ENCODE results near the gene CCDC3.

The CCDC3 gene

DNA sequence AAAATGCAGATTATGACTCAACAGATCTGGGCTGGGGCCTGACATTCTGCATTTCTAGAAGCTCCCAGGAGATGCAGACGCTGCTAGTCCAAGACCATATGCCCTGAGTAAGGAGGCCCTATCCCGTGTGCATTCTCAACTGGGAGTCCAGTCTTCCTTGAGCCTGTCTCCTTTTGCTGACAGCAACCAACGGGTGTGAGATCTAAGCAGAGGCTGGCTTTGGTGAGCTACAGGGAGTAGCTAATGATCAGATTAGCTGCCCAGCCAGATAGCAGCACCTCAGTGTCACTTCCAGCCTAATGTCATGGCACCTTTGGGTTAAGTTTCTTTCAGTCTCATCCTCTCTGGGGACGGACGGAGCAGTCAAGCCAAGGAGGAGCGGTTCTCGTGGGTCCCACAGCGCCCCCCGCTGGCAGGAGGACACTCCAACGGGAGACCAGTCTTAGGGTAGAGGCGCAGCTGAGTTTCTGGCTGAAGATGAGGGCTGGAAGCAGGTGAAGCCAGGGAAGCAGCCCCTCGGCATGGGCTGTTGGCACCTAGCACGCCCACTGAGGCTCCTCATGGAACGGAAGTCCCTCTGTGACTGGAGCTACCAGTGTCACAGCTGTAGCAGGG lies 154.0 kb downstream of the CCDC3 start:
- Histone ChIP-seq H3K27ac (ENCODE audit: low read depth, low read length) (no peak overlapping the region), H3K27me3 (ENCODE audit: low read length) (no peaks in the 10 kb centered on the region), H3K9me3 (ENCODE audit: insufficient read depth, low read length) (no peaks in the 10 kb centered on the region), H2AFZ (ENCODE audit: low read depth, low read length, severe bottlenecking) (peak overlapping the region; percentile 47), H3F3A (ENCODE audit: insufficient read depth) (no peaks in the 10 kb centered on the region), H3K4me2 (ENCODE audit: low read depth, low read length, poor library complexity, severe bottlenecking) (peak overlapping the region; percentile 9), H4K20me1 (ENCODE audit: low read depth, low read length) (no peaks in the 10 kb centered on the region), H3K36me3 (ENCODE audit: low read length) (no peaks in the 10 kb centered on the region), H3K4me3 (ENCODE audit: insufficient read depth, low read length, poor library complexity, severe bottlenecking) (no peak overlapping the region), H3K9ac (ENCODE audit: low read length) (no peak overlapping the region), H3K79me2 (ENCODE audit: insufficient read depth, low read length) (no peaks in the 10 kb centered on the region), H3K9me2 (replicated peaks; ENCODE audit: insufficient read depth, low read length) (no peaks in the 10 kb centered on the region)
- no peak for TF ChIP-seq EZH2phosphoT487 (conservative IDR thresholded peaks at IDR 0.05; ENCODE audit: low read length)
- TF ChIP-seq, protein P1, sequence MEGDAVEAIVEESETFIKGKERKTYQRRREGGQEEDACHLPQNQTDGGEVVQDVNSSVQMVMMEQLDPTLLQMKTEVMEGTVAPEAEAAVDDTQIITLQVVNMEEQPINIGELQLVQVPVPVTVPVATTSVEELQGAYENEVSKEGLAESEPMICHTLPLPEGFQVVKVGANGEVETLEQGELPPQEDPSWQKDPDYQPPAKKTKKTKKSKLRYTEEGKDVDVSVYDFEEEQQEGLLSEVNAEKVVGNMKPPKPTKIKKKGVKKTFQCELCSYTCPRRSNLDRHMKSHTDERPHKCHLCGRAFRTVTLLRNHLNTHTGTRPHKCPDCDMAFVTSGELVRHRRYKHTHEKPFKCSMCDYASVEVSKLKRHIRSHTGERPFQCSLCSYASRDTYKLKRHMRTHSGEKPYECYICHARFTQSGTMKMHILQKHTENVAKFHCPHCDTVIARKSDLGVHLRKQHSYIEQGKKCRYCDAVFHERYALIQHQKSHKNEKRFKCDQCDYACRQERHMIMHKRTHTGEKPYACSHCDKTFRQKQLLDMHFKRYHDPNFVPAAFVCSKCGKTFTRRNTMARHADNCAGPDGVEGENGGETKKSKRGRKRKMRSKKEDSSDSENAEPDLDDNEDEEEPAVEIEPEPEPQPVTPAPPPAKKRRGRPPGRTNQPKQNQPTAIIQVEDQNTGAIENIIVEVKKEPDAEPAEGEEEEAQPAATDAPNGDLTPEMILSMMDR (IDR thresholded peaks at IDR 0.05; ENCODE audit: insufficient read depth, low read length, poor library complexity, severe bottlenecking) = peak; percentile 76

DNA sequence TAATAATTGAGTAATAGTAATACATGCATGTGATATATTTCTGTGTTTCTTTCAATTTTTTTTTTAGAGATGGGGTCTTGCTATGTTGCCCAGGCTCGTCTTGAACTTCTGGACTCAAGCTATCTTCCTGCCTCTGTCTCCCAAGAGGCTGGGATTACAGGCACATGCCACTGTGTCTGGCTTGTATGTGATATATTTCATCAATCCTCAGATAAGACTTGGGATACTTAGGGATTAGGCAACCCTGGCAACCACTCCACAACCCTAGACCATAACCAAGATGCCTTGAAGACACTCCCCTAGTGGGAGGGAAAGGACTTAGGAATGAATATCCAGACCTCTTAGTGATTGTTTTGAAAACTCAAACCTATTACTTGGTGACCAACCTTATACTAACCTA lies 154.8 kb downstream of the CCDC3 start:
- H2AFZ ChIP-seq (ENCODE audit: low read depth, low read length, severe bottlenecking) = no peak overlapping the region

More for the DNA sequence above, 154.8 kb downstream of the CCDC3 start:
- Histone ChIP-seq H3K9me3 (ENCODE audit: insufficient read depth, low read length) (no peaks in the 10 kb centered on the region), H3K27ac (ENCODE audit: low read depth, low read length) (no peak overlapping the region), H3K4me3 (ENCODE audit: insufficient read depth, low read length, poor library complexity, severe bottlenecking) (no peak overlapping the region), H3K9ac (ENCODE audit: low read length) (no peak overlapping the region), H3K79me2 (ENCODE audit: insufficient read depth, low read length) (no peaks in the 10 kb centered on the region), H3F3A (ENCODE audit: insufficient read depth) (no peaks in the 10 kb centered on the region), H3K27me3 (ENCODE audit: low read length) (no peaks in the 10 kb centered on the region), H3K4me2 (ENCODE audit: low read depth, low read length, poor library complexity, severe bottlenecking) (no peak overlapping the region), H4K20me1 (ENCODE audit: low read depth, low read length) (no peaks in the 10 kb centered on the region), H3K36me3 (ENCODE audit: low read length) (no peaks in the 10 kb centered on the region), H3K9me2 (replicated peaks; ENCODE audit: insufficient read depth, low read length) (no peaks in the 10 kb centered on the region)
- TF ChIP-seq, protein P1 (IDR thresholded peaks at IDR 0.05; ENCODE audit: insufficient read depth, low read length, poor library complexity, severe bottlenecking) = no peak
- TF ChIP-seq EZH2phosphoT487 (conservative IDR thresholded peaks at IDR 0.05; ENCODE audit: low read length) = no peak
